ENCODE data around the gene IQCM. TPM values are rescaled to one million over a fixed set of nuclear protein-coding genes. Genes with fewer than 3 reads are reported as not detected.
"Not testable (repeated sequence)": the region's sequence is repeated elsewhere in the genome, so short reads cannot be mapped to it uniquely, and the experiment has no call there.

The IQCM gene
- total RNA-seq, 1 donor from 2014 or later, result not detected

- H3K27me3 ChIP-seq (ENCODE audit: control insufficient read depth, insufficient read depth, low read length), result no peaks in the 10 kb centered on the region
- H3K36me3 ChIP-seq (ENCODE audit: control insufficient read depth, insufficient read depth, low read length), result no peaks in the 10 kb centered on the region
- DNase-seq (ENCODE audit: low read depth), result no peak
- TF ChIP-seq CTCF (IDR thresholded peaks at IDR 0.05; ENCODE audit: insufficient read depth, low read length, poor library complexity, severe bottlenecking), result no peak
- no peak overlapping the region for H3K4me3 ChIP-seq (ENCODE audit: low read depth, low read length)
These were observed 303.9 kb downstream of the IQCM start for GRCh38 chr4:149511558-149512298.

- DNase-seq (ENCODE audit: low read depth); H3K36me3 ChIP-seq (ENCODE audit: control insufficient read depth, insufficient read depth, low read length); H3K4me3 ChIP-seq (ENCODE audit: low read depth, low read length); H3K27me3 ChIP-seq (ENCODE audit: control insufficient read depth, insufficient read depth, low read length): not testable (repeated sequence)
These were observed 308.3 kb downstream of the IQCM start for GRCh38 chr4:149507309-149507708.

GRCh38 chr4:149500806-149501205, 314.8 kb downstream of the IQCM start:
- no peak for TF ChIP-seq CTCF (IDR thresholded peaks at IDR 0.05; ENCODE audit: insufficient read depth, low read length, poor library complexity, severe bottlenecking)
- H3K4me3 ChIP-seq (ENCODE audit: low read depth, low read length), result no peak overlapping the region
- DNase-seq (ENCODE audit: low read depth), result no peak
- no peaks in the 10 kb centered on the region for H3K36me3 ChIP-seq (ENCODE audit: control insufficient read depth, insufficient read depth, low read length)
- no peaks in the 10 kb centered on the region for H3K27me3 ChIP-seq (ENCODE audit: control insufficient read depth, insufficient read depth, low read length)

DNA sequence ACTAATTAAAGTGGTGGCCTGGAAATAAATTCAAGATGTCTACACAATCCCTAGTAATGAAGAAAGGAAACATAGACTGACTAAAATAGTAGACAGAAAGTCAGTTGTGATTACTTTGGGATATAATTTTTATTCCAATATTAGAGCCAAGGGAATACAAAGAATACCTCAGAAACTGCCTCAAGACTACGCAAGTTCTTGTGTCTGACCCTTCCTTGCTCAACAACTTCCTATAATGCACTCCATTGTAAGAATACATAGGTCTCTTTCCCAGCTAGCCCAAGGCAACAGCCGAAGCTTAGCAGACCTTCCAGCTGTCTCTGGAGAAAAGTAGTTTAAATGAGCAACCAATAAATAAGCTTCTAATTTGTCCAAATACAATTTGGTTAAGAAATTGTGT, 315.9 kb downstream of the IQCM start:
- no peak for TF ChIP-seq CTCF (IDR thresholded peaks at IDR 0.05; ENCODE audit: insufficient read depth, low read length, poor library complexity, severe bottlenecking)
- no peaks in the 10 kb centered on the region for H3K36me3 ChIP-seq (ENCODE audit: control insufficient read depth, insufficient read depth, low read length)
- H3K27me3 ChIP-seq (ENCODE audit: control insufficient read depth, insufficient read depth, low read length), result no peaks in the 10 kb centered on the region

GRCh38 chr4:149498246-149498645, 317.4 kb downstream of the IQCM start:
- H3K4me3 ChIP-seq (ENCODE audit: low read depth, low read length), result no peak overlapping the region
- no peak for DNase-seq (ENCODE audit: low read depth)
- no peaks in the 10 kb centered on the region for H3K36me3 ChIP-seq (ENCODE audit: control insufficient read depth, insufficient read depth, low read length)
- TF ChIP-seq CTCF (IDR thresholded peaks at IDR 0.05; ENCODE audit: insufficient read depth, low read length, poor library complexity, severe bottlenecking), result no peak
- no peaks in the 10 kb centered on the region for H3K27me3 ChIP-seq (ENCODE audit: control insufficient read depth, insufficient read depth, low read length)

More for the DNA sequence above, 315.9 kb downstream of the IQCM start:
- no peak overlapping the region for H3K4me3 ChIP-seq (ENCODE audit: low read depth, low read length)
- DNase-seq (ENCODE audit: low read depth), result no peak

GRCh38 chr4:149493492-149493891, 322.2 kb downstream of the IQCM start:
- Histone ChIP-seq H3K4me3 (ENCODE audit: low read depth, low read length) (no peak overlapping the region), H3K27me3 (ENCODE audit: control insufficient read depth, insufficient read depth, low read length) (no peaks in the 10 kb centered on the region), H3K36me3 (ENCODE audit: control insufficient read depth, insufficient read depth, low read length) (no peaks in the 10 kb centered on the region)
- DNase-seq (ENCODE audit: low read depth), result peak; percentile 2
- TF ChIP-seq CTCF (IDR thresholded peaks at IDR 0.05; ENCODE audit: insufficient read depth, low read length, poor library complexity, severe bottlenecking), result no peak

All from kidney epithelial cell (primary cell).